B cell (primary cell): ENCODE results near the gene DUS4L. TPM values are rescaled to one million over a fixed set of nuclear protein-coding genes. Genes with fewer than 3 reads are reported as not detected.

ENCODE experiments used
- ATAC-seq: fragments of 200-7000 bp; cut with Tn5 transposase; one replicate; pipeline ENCODE4 v1.10.0; 2021; ENCODE audit warnings: low read depth, mild to moderate bottlenecking, moderate number of reproducible peaks, moderate library complexity
- CTCF ChIA-PET: fragments of 350-600 bp; sonication (Branson Sonifier 250); formaldehyde crosslinking; loops from one replicate; lab custom pipeline; 2021; ENCODE audit warnings: antibody characterized with exemption, inconsistent platforms; lab: Charles Lee
- POLR2A ChIA-PET: fragments of 350-600 bp; sonication (Branson Sonifier 250); formaldehyde crosslinking; loops from one replicate; lab custom pipeline; 2021; ENCODE audit warnings: antibody characterized with exemption; lab: Charles Lee
- DNase-seq: peaks from one replicate; pipeline ENCODE4 v3.0.0; 2013
- H2AFZ ChIP-seq: 2 replicates; pipeline ENCODE4 v1.6.1; 2012; ENCODE audit warnings: mild to moderate bottlenecking, low read depth, low read length; ENCODE audit not compliant: insufficient read depth, poor library complexity, severe bottlenecking
- H3K27ac ChIP-seq, 2 donors: 1 replicate in 1 of 2; 2 replicates in 1 of 2; pipeline ENCODE4 v1.5.1; 2012 to 2013; ENCODE audit warnings: low read length in 2 of 2, mild to moderate bottlenecking in 2 of 2, moderate library complexity in 1 of 2
- H3K27me3 ChIP-seq, 4 experiments: fragments of 200-600 bp in 1 of 4; sonication (generic) in 1 of 4; replicated peaks in 1 of 4; 1 replicate in 2 of 4; 2 replicates in 2 of 4; pipeline versions ENCODE4 v1.6.1 to v1.7.0; 2013 to 2016; ENCODE audit warnings: low read length in 3 of 4, mild to moderate bottlenecking in 2 of 4, mixed read lengths in 1 of 4, moderate library complexity in 1 of 4; ENCODE audit not compliant: insufficient read depth in 4 of 4, control insufficient read depth in 3 of 4; ENCODE audit errors: control extremely low read depth in 1 of 4
- H3K36me3 ChIP-seq, 2 experiments: replicated peaks in 1 of 2; 1 replicate in 1 of 2; 2 replicates in 1 of 2; pipeline versions ENCODE4 v1.6.1 to v1.7.1; 2013; ENCODE audit warnings: low read length in 1 of 2; ENCODE audit not compliant: insufficient read depth in 2 of 2, control insufficient read depth in 1 of 2; ENCODE audit errors: control extremely low read depth in 1 of 2, extremely low read depth in 1 of 2
- H3K4me1 ChIP-seq, 2 donors: fragments of 200-600 bp in 1 of 2; sonication (generic) in 1 of 2; 1 replicate in 1 of 2; 2 replicates in 1 of 2; pipeline versions ENCODE4 v1.5.1 to v1.6.1; 2013 to 2017; ENCODE audit warnings: low read length in 2 of 2; ENCODE audit not compliant: control insufficient read depth in 2 of 2, insufficient read depth in 2 of 2
- H3K4me2 ChIP-seq: replicated peaks from 2 replicates; pipeline ENCODE3; 2012; ENCODE audit warnings: mild to moderate bottlenecking, low read depth, low read length; ENCODE audit not compliant: poor library complexity, severe bottlenecking
- H3K4me3 ChIP-seq, 5 experiments: fragments of 200-600 bp in 1 of 5; sonication (generic) in 1 of 5; 1 replicate in 3 of 5; 2 replicates in 2 of 5; pipeline versions ENCODE4 v1.5.1 to v1.7.0; 2011 to 2016; ENCODE audit warnings: low read length in 4 of 5, mild to moderate bottlenecking in 4 of 5, low read depth in 2 of 5, control low read depth in 1 of 5, moderate library complexity in 1 of 5; ENCODE audit not compliant: insufficient read depth in 1 of 5; ENCODE audit errors: control extremely low read depth in 1 of 5, extremely low read depth in 1 of 5
- H3K79me2 ChIP-seq: fragments of 200-600 bp; sonication (generic); one replicate; pipeline ENCODE4 v1.6.0; 2016; ENCODE audit warnings: low read length; ENCODE audit not compliant: control insufficient read depth, insufficient read depth
- H3K9ac ChIP-seq: fragments of 200-600 bp; sonication (generic); 2 replicates; pipeline ENCODE4 v1.6.1; 2017; ENCODE audit warnings: mild to moderate bottlenecking, low read length, moderate library complexity
- H3K9me3 ChIP-seq, 3 donors: one replicate each; pipeline versions ENCODE4 v1.6.1 to v1.7.1; 2013; ENCODE audit warnings: low read length in 2 of 3; ENCODE audit not compliant: control insufficient read depth in 2 of 3, insufficient read depth in 1 of 3; ENCODE audit errors: control extremely low read depth in 1 of 3
- H4K20me1 ChIP-seq: 2 replicates; pipeline ENCODE4 v1.6.0; 2012; ENCODE audit warnings: mild to moderate bottlenecking, low read length; ENCODE audit not compliant: insufficient read depth, control insufficient read depth, poor library complexity, severe bottlenecking
- H3K27ac Mint-ChIP-seq: one replicate; pipeline ENCODE4 v1.8.0; 2021; ENCODE audit warnings: mixed read lengths
- H3K27me3 Mint-ChIP-seq: one replicate; pipeline ENCODE4 v1.8.0; 2021; ENCODE audit warnings: mixed read lengths
- H3K4me1 Mint-ChIP-seq: one replicate; pipeline ENCODE4 v1.8.0; 2021; ENCODE audit warnings: mixed read lengths
- H3K4me3 Mint-ChIP-seq: one replicate; pipeline ENCODE4 v1.8.0; 2021; ENCODE audit warnings: mixed read lengths
- H3K9me3 Mint-ChIP-seq: one replicate; pipeline ENCODE4 v1.8.0; 2022; ENCODE audit warnings: mixed read lengths; ENCODE audit not compliant: insufficient read depth
- EZH2 ChIP-seq: IDR thresholded peaks from 2 replicates; pipeline ENCODE4 v1.6.1; 2012; ENCODE audit warnings: borderline replicate concordance, low read depth, mild to moderate bottlenecking, moderate library complexity, low read length; ENCODE audit not compliant: insufficient read depth, poor library complexity, severe bottlenecking
- WGBS: methylation state at CpG from one replicate; pipeline ENCODE4 v1.1.5; 2013; ENCODE audit warnings: missing lambda C conversion rate; ENCODE audit not compliant: insufficient coverage; 5-methylcytosine and 5-hydroxymethylcytosine counted together
- intact Hi-C: fragments of 100-400 bp; cut with micrococcal nuclease; formaldehyde crosslinking; loops from one replicate; pipeline ENCODE4 v1.10.0; 2022
- polyA plus RNA-seq: library from polyadenylated mRNA; depleted of rRNA; stranded (reverse); fragments of >200 nt; gene quantifications from 2 replicates; pipeline ENCODE4 v1.2.3, GENCODE V29; 2012
- total RNA-seq, 2 donors: library from RNA; stranded (reverse); fragments of 120-200 nt in 1 of 2; gene quantifications; 1 replicate in 1 of 2; 2 replicates in 1 of 2; pipeline versions ENCODE4 v1.2.3 to v1.2.4, GENCODE V29; 2013 to 2022
- TF ChIP-seq, protein P1 (sequence below): fragments of 200-600 bp; IDR thresholded peaks from one replicate; pipeline ENCODE4 v1.8.0; 2022; ENCODE audit warnings: antibody characterized with exemption, mild to moderate bottlenecking

The DUS4L gene
- total and polyA plus RNA-seq, 2 donors (not counting 1 experiment from before 2014, with no cell fraction given) = 4.1 to 18.7 TPM

DNA sequence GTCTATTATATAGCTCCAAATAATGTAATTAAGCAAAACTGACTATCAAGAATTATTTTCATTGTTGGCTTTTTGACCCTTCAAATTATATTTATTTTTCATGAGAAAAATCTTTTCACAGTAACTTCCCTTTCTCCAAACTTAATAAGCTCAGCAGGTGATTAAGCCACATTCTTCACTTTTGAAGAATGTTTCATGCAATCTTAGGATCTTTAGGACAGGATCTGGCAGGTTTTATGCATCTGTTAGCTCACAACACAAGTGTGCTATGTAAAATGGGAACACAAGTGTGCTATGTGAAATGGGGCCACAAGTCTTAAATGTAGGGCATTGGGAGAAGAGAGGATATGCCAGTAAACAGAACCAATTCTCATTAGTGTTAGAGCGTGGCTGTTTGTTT is 42.5 kb downstream of the DUS4L start:
- ChIA-PET CTCF (interaction anchor here (0.9 kb wide), 1 partner anchor 11 kb away, joined by 3 read pairs; no protein-coding TSS in a partner anchor), POLR2A (no interaction called here)
- Histone ChIP-seq H3K4me2 (no peak overlapping the region), H3K27me3 (no peaks in the 10 kb centered on the region), H2AFZ (no peak overlapping the region), H3K79me2 (no peaks in the 10 kb centered on the region), H3K27ac (no peak overlapping the region), H4K20me1 (no peaks in the 10 kb centered on the region), H3K36me3 (peaks cover 0 to 4% of the 10 kb centered on the region in 2 experiments), H3K9ac (no peak overlapping the region), H3K9me3 (no peaks in the 10 kb centered on the region), H3K4me1 (no peaks in the 10 kb centered on the region), H3K4me3 (no peak overlapping the region)
- no CpG with 5 or more reads among the region's 1 CpG for WGBS
- Mint-ChIP-seq H3K27ac (no peak overlapping the region), H3K4me3 (no peak overlapping the region), H3K9me3 (no peaks in the 10 kb centered on the region), H3K4me1 (no peaks in the 10 kb centered on the region), H3K27me3 (no peaks in the 10 kb centered on the region)
- ATAC-seq = no peak
- no peak for DNase-seq
- intact Hi-C loops = no loop called here
- no peak for TF ChIP-seq EZH2
- TF ChIP-seq, protein P1, sequence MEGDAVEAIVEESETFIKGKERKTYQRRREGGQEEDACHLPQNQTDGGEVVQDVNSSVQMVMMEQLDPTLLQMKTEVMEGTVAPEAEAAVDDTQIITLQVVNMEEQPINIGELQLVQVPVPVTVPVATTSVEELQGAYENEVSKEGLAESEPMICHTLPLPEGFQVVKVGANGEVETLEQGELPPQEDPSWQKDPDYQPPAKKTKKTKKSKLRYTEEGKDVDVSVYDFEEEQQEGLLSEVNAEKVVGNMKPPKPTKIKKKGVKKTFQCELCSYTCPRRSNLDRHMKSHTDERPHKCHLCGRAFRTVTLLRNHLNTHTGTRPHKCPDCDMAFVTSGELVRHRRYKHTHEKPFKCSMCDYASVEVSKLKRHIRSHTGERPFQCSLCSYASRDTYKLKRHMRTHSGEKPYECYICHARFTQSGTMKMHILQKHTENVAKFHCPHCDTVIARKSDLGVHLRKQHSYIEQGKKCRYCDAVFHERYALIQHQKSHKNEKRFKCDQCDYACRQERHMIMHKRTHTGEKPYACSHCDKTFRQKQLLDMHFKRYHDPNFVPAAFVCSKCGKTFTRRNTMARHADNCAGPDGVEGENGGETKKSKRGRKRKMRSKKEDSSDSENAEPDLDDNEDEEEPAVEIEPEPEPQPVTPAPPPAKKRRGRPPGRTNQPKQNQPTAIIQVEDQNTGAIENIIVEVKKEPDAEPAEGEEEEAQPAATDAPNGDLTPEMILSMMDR = no peak

DNA sequence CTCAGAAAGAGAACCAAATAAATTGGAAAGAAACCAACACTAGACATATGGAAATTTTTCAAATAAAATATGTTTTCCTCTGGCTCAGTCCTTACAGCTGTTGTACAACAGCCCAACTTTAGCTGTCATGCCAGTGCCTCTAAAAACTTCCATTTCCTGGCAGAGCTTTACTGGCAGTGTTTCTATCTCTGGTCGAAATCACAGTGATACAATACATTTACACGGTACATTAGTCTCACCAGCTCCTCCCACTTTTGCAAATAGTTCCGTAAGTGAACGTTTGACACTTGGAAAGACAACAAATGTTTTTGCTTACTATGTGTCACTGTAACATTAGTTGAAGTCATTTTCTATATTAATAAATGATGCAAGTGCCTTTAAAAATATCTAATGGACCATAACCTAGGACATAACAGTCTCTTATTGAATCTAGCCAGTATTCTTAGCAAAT is 46.1 kb downstream of the DUS4L start:
- intact Hi-C loops = no loop called here
- H3K4me3 Mint-ChIP-seq = no peak overlapping the region
- no peaks in the 10 kb centered on the region for H4K20me1 ChIP-seq
- DNase-seq (no peak), ATAC-seq (no peak)
- no peaks in the 10 kb centered on the region for H3K9me3 ChIP-seq
- no peaks in the 10 kb centered on the region for H3K79me2 ChIP-seq
- no peaks in the 10 kb centered on the region for H3K4me1 ChIP-seq
- H3K27me3 Mint-ChIP-seq = no peaks in the 10 kb centered on the region
- peaks cover 7% of the 10 kb centered on the region in 2 experiments for H3K36me3 ChIP-seq
- WGBS = 100% methylated on average over 2 of the region's 4 CpGs
- H3K4me1 Mint-ChIP-seq = no peaks in the 10 kb centered on the region
- POLR2A ChIA-PET = no interaction called here
- no peaks in the 10 kb centered on the region for H3K27me3 ChIP-seq
- no peak overlapping the region for H2AFZ ChIP-seq
- H3K9me3 Mint-ChIP-seq = no peaks in the 10 kb centered on the region
- no peak overlapping the region for H3K27ac Mint-ChIP-seq
- H3K4me2 ChIP-seq = no peak overlapping the region
- H3K27ac ChIP-seq = no peak overlapping the region
- CTCF ChIA-PET = interaction anchor here (1.5 kb wide), 1 partner anchor 30 kb away, joined by 3 read pairs; no protein-coding TSS in a partner anchor
- H3K4me3 ChIP-seq = no peak overlapping the region
- no peak for TF ChIP-seq EZH2
- TF ChIP-seq, protein P1 = no peak
- no peak overlapping the region for H3K9ac ChIP-seq
